Hepatocyte (in vitro differentiated cells): ENCODE measurements around the gene CPTP. TPM values are rescaled to one million over a fixed set of nuclear protein-coding genes. Genes with fewer than 3 reads are reported as not detected.

Experiments used
- DNase-seq: peaks from one replicate; pipeline ENCODE4 v3.0.0-alpha.2; 2016; ENCODE audit warnings: low spot score
- H2AFZ ChIP-seq: fragments of 200-600 bp; sonication (generic); 2 replicates; pipeline ENCODE4 v1.6.0; 2016; ENCODE audit warnings: antibody characterized with exemption, mild to moderate bottlenecking
- H3K27ac ChIP-seq: fragments of 200-600 bp; sonication (generic); 2 replicates; pipeline ENCODE4 v1.5.1; 2016; ENCODE audit warnings: mild to moderate bottlenecking
- H3K27me3 ChIP-seq: fragments of 200-600 bp; sonication (generic); 2 replicates; pipeline ENCODE4 v1.6.1; 2016
- H3K36me3 ChIP-seq: fragments of 200-600 bp; sonication (generic); replicated peaks from 2 replicates; pipeline ENCODE4 v1.5.1; 2016; ENCODE audit warnings: low read depth; ENCODE audit not compliant: insufficient read depth
- H3K4me1 ChIP-seq: fragments of 200-600 bp; sonication (generic); 2 replicates; pipeline ENCODE4 v1.5.1; 2016; ENCODE audit warnings: mild to moderate bottlenecking, moderate library complexity; ENCODE audit not compliant: insufficient read depth
- H3K4me2 ChIP-seq: fragments of 200-600 bp; sonication (generic); 2 replicates; pipeline ENCODE4 v1.6.0; 2016
- H3K4me3 ChIP-seq: fragments of 200-600 bp; sonication (generic); 2 replicates; pipeline ENCODE4 v1.5.1; 2016; ENCODE audit warnings: mild to moderate bottlenecking
- H3K79me2 ChIP-seq: fragments of 200-600 bp; sonication (generic); 2 replicates; pipeline ENCODE4 v1.6.0; 2017; ENCODE audit warnings: mild to moderate bottlenecking
- H3K9me2 ChIP-seq: fragments of 200-600 bp; sonication (generic); replicated peaks from 2 replicates; pipeline ENCODE4 v1.6.0; 2017; ENCODE audit warnings: mild to moderate bottlenecking; ENCODE audit not compliant: insufficient read depth
- H3K9me3 ChIP-seq: fragments of 200-600 bp; sonication (generic); 2 replicates; pipeline ENCODE4 v1.5.1; 2016; ENCODE audit warnings: low read depth, mild to moderate bottlenecking
- H4K20me1 ChIP-seq: fragments of 200-600 bp; sonication (generic); 2 replicates; pipeline ENCODE4 v1.6.0; 2016; ENCODE audit warnings: mild to moderate bottlenecking; ENCODE audit not compliant: insufficient read depth, poor library complexity, severe bottlenecking
- EZH2 ChIP-seq: fragments of 200-600 bp; sonication (generic); IDR thresholded peaks from 2 replicates; pipeline ENCODE4 v1.6.1; 2016; ENCODE audit warnings: antibody characterized with exemption, mild to moderate bottlenecking, borderline replicate concordance
- EZH2phosphoT487 ChIP-seq: fragments of 200-600 bp; sonication (generic); IDR thresholded peaks from one replicate; pipeline ENCODE4 v1.6.1; 2018; ENCODE audit warnings: antibody characterized with exemption, mild to moderate bottlenecking, low read depth, moderate library complexity; ENCODE audit not compliant: unreplicated experiment, severe bottlenecking
- WGBS: methylation state at CpG from one replicate; pipeline ENCODE4 v1.1.6; 2016; ENCODE audit warnings: low lambda C conversion rate; ENCODE audit errors: missing lambda C conversion rate; 5-methylcytosine and 5-hydroxymethylcytosine counted together
- polyA plus RNA-seq: library from polyadenylated mRNA; unstranded; fragments of >200 nt; fragmentation: Nextera tagmentation; extraction: Ambion mirVana; gene quantifications from 2 replicates; pipeline ENCODE4 v1.2.1, GENCODE V29; 2016
- total RNA-seq: library from RNA; depleted of rRNA; stranded (reverse); fragments of >200 nt; gene quantifications from 2 replicates; pipeline ENCODE4 v1.2.3, GENCODE V29; 2014
- TF ChIP-seq, protein P1 (sequence below): fragments of 200-600 bp; sonication (generic); IDR thresholded peaks from 2 replicates; pipeline ENCODE4 v1.5.1; 2016; ENCODE audit warnings: antibody characterized with exemption, mild to moderate bottlenecking; ENCODE audit not compliant: poor library complexity

CPTP gene
- total and polyA plus RNA-seq, 2 experiments from 2014 or later: 12.8 to 45.6 TPM

GRCh38 chr1:1334835-1335234 lies 10.2 kb downstream of the CPTP start:
- H3K4me1 ChIP-seq: peaks cover 15% of the 10 kb centered on the region
- no peak overlapping the region for H3K4me3 ChIP-seq
- TF ChIP-seq, protein P1, sequence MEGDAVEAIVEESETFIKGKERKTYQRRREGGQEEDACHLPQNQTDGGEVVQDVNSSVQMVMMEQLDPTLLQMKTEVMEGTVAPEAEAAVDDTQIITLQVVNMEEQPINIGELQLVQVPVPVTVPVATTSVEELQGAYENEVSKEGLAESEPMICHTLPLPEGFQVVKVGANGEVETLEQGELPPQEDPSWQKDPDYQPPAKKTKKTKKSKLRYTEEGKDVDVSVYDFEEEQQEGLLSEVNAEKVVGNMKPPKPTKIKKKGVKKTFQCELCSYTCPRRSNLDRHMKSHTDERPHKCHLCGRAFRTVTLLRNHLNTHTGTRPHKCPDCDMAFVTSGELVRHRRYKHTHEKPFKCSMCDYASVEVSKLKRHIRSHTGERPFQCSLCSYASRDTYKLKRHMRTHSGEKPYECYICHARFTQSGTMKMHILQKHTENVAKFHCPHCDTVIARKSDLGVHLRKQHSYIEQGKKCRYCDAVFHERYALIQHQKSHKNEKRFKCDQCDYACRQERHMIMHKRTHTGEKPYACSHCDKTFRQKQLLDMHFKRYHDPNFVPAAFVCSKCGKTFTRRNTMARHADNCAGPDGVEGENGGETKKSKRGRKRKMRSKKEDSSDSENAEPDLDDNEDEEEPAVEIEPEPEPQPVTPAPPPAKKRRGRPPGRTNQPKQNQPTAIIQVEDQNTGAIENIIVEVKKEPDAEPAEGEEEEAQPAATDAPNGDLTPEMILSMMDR: no peak
- no peak for TF ChIP-seq EZH2phosphoT487
- no peak for TF ChIP-seq EZH2
- no peaks in the 10 kb centered on the region for H3K79me2 ChIP-seq
- H3K36me3 ChIP-seq: no peaks in the 10 kb centered on the region
- no peaks in the 10 kb centered on the region for H3K27me3 ChIP-seq
- H3K9me2 ChIP-seq: no peaks in the 10 kb centered on the region
- no peaks in the 10 kb centered on the region for H4K20me1 ChIP-seq
- H2AFZ ChIP-seq: no peak overlapping the region
- H3K27ac ChIP-seq: no peak overlapping the region
- no peak overlapping the region for H3K4me2 ChIP-seq
- H3K9me3 ChIP-seq: no peaks in the 10 kb centered on the region
- no peak for DNase-seq
- 54% methylated on average over 11 of the region's 11 CpGs for WGBS

- no peaks in the 10 kb centered on the region for H3K9me3 ChIP-seq
- WGBS: 85% methylated on average over 16 of the region's 16 CpGs
- H2AFZ ChIP-seq: no peak overlapping the region
- no peak overlapping the region for H3K4me2 ChIP-seq
- H3K9me2 ChIP-seq: no peaks in the 10 kb centered on the region
- no peaks in the 10 kb centered on the region for H3K27me3 ChIP-seq
- H3K27ac ChIP-seq: no peak overlapping the region
- H3K4me3 ChIP-seq: no peak overlapping the region
- H3K4me1 ChIP-seq: peaks cover 13% of the 10 kb centered on the region
- H4K20me1 ChIP-seq: no peaks in the 10 kb centered on the region
- no peaks in the 10 kb centered on the region for H3K36me3 ChIP-seq
- H3K79me2 ChIP-seq: no peaks in the 10 kb centered on the region
- no peak for TF ChIP-seq EZH2
- TF ChIP-seq, protein P1: no peak
- no peak for TF ChIP-seq EZH2phosphoT487
- DNase-seq: no peak
These were observed 10.7 kb downstream of the CPTP start for GRCh38 chr1:1335283-1335682.

- H3K4me2 ChIP-seq: no peak overlapping the region
- H3K4me1 ChIP-seq: peaks cover 8% of the 10 kb centered on the region
- H3K9me2 ChIP-seq: no peaks in the 10 kb centered on the region
- H4K20me1 ChIP-seq: no peaks in the 10 kb centered on the region
- no peaks in the 10 kb centered on the region for H3K9me3 ChIP-seq
- DNase-seq: no peak
- H3K27ac ChIP-seq: no peak overlapping the region
- no peaks in the 10 kb centered on the region for H3K36me3 ChIP-seq
- TF ChIP-seq EZH2: no peak
- TF ChIP-seq, protein P1: no peak
- no peak for TF ChIP-seq EZH2phosphoT487
- 100% methylated on average over 11 of the region's 21 CpGs for WGBS
- no peak overlapping the region for H3K4me3 ChIP-seq
- H3K27me3 ChIP-seq: no peaks in the 10 kb centered on the region
- H3K79me2 ChIP-seq: no peaks in the 10 kb centered on the region
- no peak overlapping the region for H2AFZ ChIP-seq
These were observed 11.2 kb downstream of the CPTP start for GRCh38 chr1:1335792-1336248.

GRCh38 chr1:1336446-1336845 lies 11.8 kb downstream of the CPTP start:
- H3K9me2 ChIP-seq: no peaks in the 10 kb centered on the region
- TF ChIP-seq, protein P1: no peak
- TF ChIP-seq EZH2phosphoT487 (no peak), EZH2 (no peak)
- no peaks in the 10 kb centered on the region for H4K20me1 ChIP-seq
- H3K4me1 ChIP-seq: peaks cover 2% of the 10 kb centered on the region
- H3K79me2 ChIP-seq: no peaks in the 10 kb centered on the region
- WGBS: 97% methylated on average over 23 of the region's 26 CpGs
- H3K27ac ChIP-seq: no peak overlapping the region
- DNase-seq: no peak
- H2AFZ ChIP-seq: no peak overlapping the region
- H3K27me3 ChIP-seq: no peaks in the 10 kb centered on the region
- H3K4me3 ChIP-seq: no peak overlapping the region
- no peaks in the 10 kb centered on the region for H3K9me3 ChIP-seq
- no peak overlapping the region for H3K4me2 ChIP-seq
- H3K36me3 ChIP-seq: no peaks in the 10 kb centered on the region
